WTC11 (cell line): ENCODE results near the gene OBP2B. TPM values are rescaled to one million over a fixed set of nuclear protein-coding genes. Genes with fewer than 3 reads are reported as not detected.
"Not testable (repeated sequence)": the region's sequence is repeated elsewhere in the genome, so short reads cannot be mapped to it uniquely, and the experiment has no call there.

ENCODE experiments used
- ATAC-seq: fragments of 200-7000 bp; cut with Tn5 transposase; 2 replicates; pipeline ENCODE4 v1.10.0; 2021; ENCODE audit warnings: mild to moderate bottlenecking, moderate library complexity
- CTCF ChIA-PET: fragments of 300-600 bp; sonication (Branson Sonifier 250); formaldehyde crosslinking; loops from one replicate; lab custom pipeline; 2021; ENCODE audit warnings: antibody characterized with exemption; lab: Charles Lee
- POLR2A ChIA-PET: fragments of 350-600 bp; sonication (Branson Sonifier 250); formaldehyde crosslinking; loops from one replicate; lab custom pipeline; 2021; ENCODE audit warnings: antibody characterized with exemption; lab: Charles Lee
- DNase-seq: peaks from one replicate; pipeline ENCODE4 v3.0.0; 2021; ENCODE audit warnings: low spot score
- H3K27ac Mint-ChIP-seq: 2 replicates; pipeline ENCODE4 v1.8.0; 2021; ENCODE audit warnings: mixed read lengths
- H3K27me3 Mint-ChIP-seq: 2 replicates; pipeline ENCODE4 v1.8.0; 2021; ENCODE audit warnings: low read depth, mild to moderate bottlenecking, moderate library complexity, mixed read lengths
- H3K36me3 Mint-ChIP-seq: 2 replicates; pipeline ENCODE4 v1.8.0; 2021; ENCODE audit warnings: mixed read lengths
- H3K4me1 Mint-ChIP-seq: 2 replicates; pipeline ENCODE4 v1.8.0; 2022; ENCODE audit warnings: mixed read lengths
- H3K4me3 Mint-ChIP-seq: 2 replicates; pipeline ENCODE4 v1.8.0; 2021; ENCODE audit warnings: mild to moderate bottlenecking, moderate library complexity, mixed read lengths
- H3K9me3 Mint-ChIP-seq: 2 replicates; pipeline ENCODE4 v1.8.0; 2021; ENCODE audit warnings: mixed read lengths
- AR ChIP-seq: fragments of 250-450 bp; sonication (Bioruptor Pico); IDR thresholded peaks from 2 replicates; pipeline ENCODE4 v1.9.0; 2021; ENCODE audit warnings: mild to moderate bottlenecking
- ELF4 ChIP-seq: sonication (generic); formaldehyde crosslinking; IDR thresholded peaks from 2 replicates; pipeline ENCODE4 v1.8.1; 2022; ENCODE audit warnings: low read depth, mild to moderate bottlenecking, moderate library complexity, missing genetic modification reagents
- GABPB1 ChIP-seq: sonication (generic); formaldehyde crosslinking; IDR thresholded peaks from 2 replicates; pipeline ENCODE4 v1.8.1; 2023; ENCODE audit warnings: mild to moderate bottlenecking, missing genetic modification reagents
- PRRX2 ChIP-seq: fragments of 250-450 bp; sonication (Bioruptor Pico); IDR thresholded peaks from 2 replicates; pipeline ENCODE4 v1.8.0; 2021; ENCODE audit warnings: mild to moderate bottlenecking
- ZBTB43 ChIP-seq: sonication (generic); formaldehyde crosslinking; IDR thresholded peaks from 2 replicates; pipeline ENCODE4 v1.8.1; 2023; ENCODE audit warnings: mild to moderate bottlenecking, missing genetic modification reagents
- ZNF317 ChIP-seq: sonication (generic); formaldehyde crosslinking; IDR thresholded peaks from 2 replicates; pipeline ENCODE4 v1.8.1; 2023; ENCODE audit warnings: low read depth, mild to moderate bottlenecking, moderate library complexity, missing genetic modification reagents, borderline replicate concordance
- total RNA-seq: library from RNA; stranded (reverse); gene quantifications from 3 replicates; pipeline ENCODE4 v1.2.3, GENCODE V29; 2021
- TF ChIP-seq, protein P1 (sequence below): sonication (generic); formaldehyde crosslinking; IDR thresholded peaks from 2 replicates; pipeline ENCODE4 v1.8.1; 2022; ENCODE audit warnings: mild to moderate bottlenecking, moderate library complexity, missing genetic modification reagents

OBP2B gene
- total RNA-seq, 1 experiment from 2014 or later, result not detected

- H3K4me3 Mint-ChIP-seq, H3K36me3 Mint-ChIP-seq, H3K9me3 Mint-ChIP-seq, ATAC-seq, H3K27ac Mint-ChIP-seq, H3K4me1 Mint-ChIP-seq, POLR2A ChIA-PET, DNase-seq: not testable (repeated sequence)
- peaks cover 24% of the 10 kb centered on the region for H3K27me3 Mint-ChIP-seq
- CTCF ChIA-PET, result interaction anchor here (2.4 kb wide), 1 partner anchor 8 kb away, joined by 9 read pairs; no protein-coding TSS in a partner anchor
- 0 out of 2 replicates have a peak, but pooled peaks have one; percentile 61 for TF ChIP-seq ZNF317
Observed at GRCh38 chr9:133230514-133230913, 21.5 kb upstream of the OBP2B start.

DNA sequence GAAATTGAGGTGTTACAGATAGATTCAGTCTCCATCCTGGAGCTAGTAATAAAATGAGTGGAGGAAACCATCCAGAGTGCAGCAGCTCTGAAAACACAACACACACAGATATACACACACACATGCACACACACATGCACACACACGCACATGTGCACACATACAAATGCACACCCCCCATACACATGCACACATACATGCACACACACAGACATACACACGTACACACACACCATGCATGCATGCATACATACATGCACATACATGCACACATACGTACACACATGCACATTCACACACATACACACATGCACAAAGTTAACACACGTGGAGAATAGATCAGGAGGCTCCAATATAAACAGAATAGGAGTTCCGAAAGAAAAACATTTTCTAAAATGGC is 21.0 kb upstream of the OBP2B start:
- CTCF ChIA-PET, result interaction anchor here (2.4 kb wide), 1 partner anchor 9 kb away, joined by 9 read pairs; no protein-coding TSS in a partner anchor
- DNase-seq, result no peak

DNA sequence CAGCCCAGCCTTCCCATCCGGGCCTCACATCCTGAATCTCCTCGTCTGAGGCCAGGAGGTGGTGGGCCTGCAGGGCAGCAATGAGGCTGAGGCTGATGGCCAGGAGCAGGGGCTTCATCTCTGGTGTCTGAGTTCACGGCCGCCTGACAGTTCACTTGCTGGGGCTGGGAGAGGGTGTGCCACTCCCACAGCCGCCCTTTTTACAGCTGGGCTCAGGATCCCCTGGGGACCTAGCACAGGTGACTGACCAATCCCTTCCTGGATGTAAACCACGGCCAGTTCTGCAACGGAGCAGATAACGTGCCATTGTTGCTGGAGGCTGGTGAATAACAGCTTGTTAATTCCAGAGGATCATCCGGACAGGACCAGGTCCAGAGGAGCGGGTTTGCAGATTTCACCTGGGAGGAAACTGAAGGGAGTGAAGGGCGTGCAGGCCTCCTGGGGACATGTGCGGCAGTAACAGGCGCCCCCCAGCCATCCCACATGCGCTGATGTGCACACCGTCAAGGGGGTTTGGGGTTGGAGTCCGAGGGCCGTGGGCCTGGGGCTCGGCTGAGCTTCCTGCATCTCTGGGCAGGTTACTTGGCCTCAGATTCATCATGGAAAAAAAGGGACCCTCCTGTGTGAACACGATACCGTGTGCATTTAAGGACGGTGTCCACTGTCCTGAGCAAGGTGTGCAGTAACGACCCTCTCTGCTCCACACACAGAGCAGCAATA is 19.6 kb upstream of the OBP2B start:
- CTCF ChIA-PET, result interaction anchor here (1.4 to 2.4 kb wide), 2 partner anchors 10 to 40 kb away, joined by 5 to 9 read pairs; no protein-coding TSS in a partner anchor
- H3K27me3 Mint-ChIP-seq, result peaks cover 19% of the 10 kb centered on the region
- H3K4me1 Mint-ChIP-seq, H3K4me3 Mint-ChIP-seq, DNase-seq, H3K36me3 Mint-ChIP-seq, H3K9me3 Mint-ChIP-seq, POLR2A ChIA-PET, ATAC-seq, H3K27ac Mint-ChIP-seq: not testable (repeated sequence)

More for the DNA sequence above, 21.0 kb upstream of the OBP2B start:
- POLR2A ChIA-PET, result no interaction called here
- H3K4me1 Mint-ChIP-seq, result no peaks in the 10 kb centered on the region
- ATAC-seq, result no peak
- H3K27me3 Mint-ChIP-seq, result peaks cover 22% of the 10 kb centered on the region
- H3K9me3 Mint-ChIP-seq, result peaks cover 9% of the 10 kb centered on the region
- no peak overlapping the region for H3K27ac Mint-ChIP-seq
- TF ChIP-seq, protein P1, sequence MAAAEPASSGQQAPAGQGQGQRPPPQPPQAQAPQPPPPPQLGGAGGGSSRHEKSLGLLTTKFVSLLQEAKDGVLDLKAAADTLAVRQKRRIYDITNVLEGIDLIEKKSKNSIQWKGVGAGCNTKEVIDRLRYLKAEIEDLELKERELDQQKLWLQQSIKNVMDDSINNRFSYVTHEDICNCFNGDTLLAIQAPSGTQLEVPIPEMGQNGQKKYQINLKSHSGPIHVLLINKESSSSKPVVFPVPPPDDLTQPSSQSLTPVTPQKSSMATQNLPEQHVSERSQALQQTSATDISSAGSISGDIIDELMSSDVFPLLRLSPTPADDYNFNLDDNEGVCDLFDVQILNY, result no peak
- TF ChIP-seq ELF4 (no peak), GABPB1 (no peak), AR (CRISPR knock-in tag) (no peak), PRRX2 (CRISPR knock-in tag) (no peak)
- no peaks in the 10 kb centered on the region for H3K36me3 Mint-ChIP-seq
- no peak overlapping the region for H3K4me3 Mint-ChIP-seq

DNA sequence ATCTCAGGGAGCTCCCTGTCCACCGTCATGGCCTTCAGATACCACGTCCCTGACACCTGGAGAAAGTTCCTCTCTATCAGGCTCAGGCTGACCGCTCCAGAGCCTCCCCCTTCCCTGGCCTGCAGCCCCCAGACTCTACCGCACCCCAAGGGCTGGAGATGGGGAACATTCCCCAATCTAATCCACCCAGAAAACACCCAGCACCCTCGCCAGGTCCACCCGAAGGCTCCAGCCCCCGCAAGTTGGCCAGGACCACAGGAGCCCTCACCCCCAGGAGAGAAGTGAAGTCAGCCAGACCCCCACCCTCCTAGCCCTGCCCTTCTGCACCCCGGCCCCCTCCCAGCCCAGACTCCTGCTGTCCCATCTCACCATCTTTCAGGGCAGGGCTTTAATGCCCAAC is 18.9 kb upstream of the OBP2B start:
- CTCF ChIA-PET, result interaction anchor here (1.4 to 2.5 kb wide), 2 partner anchors 11 to 40 kb away, joined by 5 to 16 read pairs; no protein-coding TSS in a partner anchor
- not testable (repeated sequence) for H3K36me3 Mint-ChIP-seq, H3K4me1 Mint-ChIP-seq, H3K4me3 Mint-ChIP-seq, H3K27ac Mint-ChIP-seq, ATAC-seq, H3K9me3 Mint-ChIP-seq, DNase-seq
- POLR2A ChIA-PET, result interaction anchor here (0.6 kb wide), 1 partner anchor 209 kb away, joined by 3 read pairs; no protein-coding TSS in a partner anchor
- peaks cover 16% of the 10 kb centered on the region for H3K27me3 Mint-ChIP-seq

DNA sequence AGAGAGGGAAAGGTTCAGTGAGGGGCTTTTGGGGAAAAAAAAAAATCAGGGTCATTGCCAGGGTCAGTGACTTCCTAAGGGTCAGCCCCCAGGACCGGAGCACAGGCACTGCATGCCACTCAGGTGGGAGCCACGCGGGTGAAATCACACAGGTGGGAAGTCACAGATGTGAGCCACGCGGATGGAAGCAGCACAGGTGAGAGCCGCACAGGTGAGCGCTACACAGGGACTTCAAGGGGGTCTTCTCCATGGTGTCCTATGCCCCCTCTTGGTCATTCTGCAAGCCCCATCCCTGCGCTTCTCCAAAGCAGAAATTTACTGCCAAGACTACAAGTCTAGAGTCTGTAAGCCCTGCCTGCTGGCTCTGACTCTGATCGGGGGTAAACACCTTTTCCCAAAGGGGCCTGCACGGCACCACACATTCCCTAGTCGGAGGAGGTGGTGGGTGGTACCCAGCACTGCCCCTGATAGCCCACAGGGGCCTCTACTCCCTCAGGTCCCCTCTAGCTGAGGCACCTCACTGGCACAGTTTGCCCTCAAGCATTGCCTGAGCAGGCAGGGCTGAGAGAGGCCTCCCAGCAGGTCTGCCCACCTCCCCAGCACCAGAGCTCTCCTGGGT is 18.3 kb upstream of the OBP2B start:
- H3K9me3 Mint-ChIP-seq, result peaks cover 9% of the 10 kb centered on the region
- no peak overlapping the region for H3K27ac Mint-ChIP-seq
- TF ChIP-seq PRRX2 (CRISPR knock-in tag) (no peak), ZBTB43 (CRISPR knock-in tag) (no peak)
- TF ChIP-seq, all 79 proteins: peak for 0
- Mint-ChIP-seq H3K4me1 (peaks cover 6% of the 10 kb centered on the region; the same call in 1 of the 2 replicates), H3K36me3 (no peaks in the 10 kb centered on the region), H3K27me3 (peaks cover 16% of the 10 kb centered on the region), H3K4me3 (no peak overlapping the region)
- ChIA-PET CTCF (interaction anchor here (2.5 to 6.0 kb wide), 2 partner anchors 12 to 40 kb away, joined by 16 to 27 read pairs; no protein-coding TSS in a partner anchor), POLR2A (interaction anchor here (0.6 kb wide), 1 partner anchor 209 kb away, joined by 3 read pairs; no protein-coding TSS in a partner anchor)
- ATAC-seq, result no peak
- no peak for DNase-seq
